H9 (cell line): ENCODE results near the gene IL31RA. TPM values are rescaled to one million over a fixed set of nuclear protein-coding genes. Genes with fewer than 3 reads are reported as not detected.

Experiments used
- DNase-seq: peaks from one replicate; pipeline ENCODE4 v3.0.0-alpha.2; 2017
- H2AFZ ChIP-seq: one replicate; pipeline ENCODE4 v1.6.1; 2013; ENCODE audit warnings: mild to moderate bottlenecking, low read length, control low read depth, moderate library complexity
- H2AK5ac ChIP-seq: 2 replicates; pipeline ENCODE4 v1.6.1; 2013; ENCODE audit warnings: low read length, control low read depth, mixed read lengths; ENCODE audit not compliant: insufficient read length
- H2BK120ac ChIP-seq: one replicate; pipeline ENCODE4 v1.6.1; 2013; ENCODE audit warnings: low read depth, mild to moderate bottlenecking, low read length, control low read depth, inconsistent platforms; ENCODE audit not compliant: poor library complexity, severe bottlenecking
- H2BK12ac ChIP-seq: 2 replicates; pipeline ENCODE4 v1.6.1; 2013; ENCODE audit warnings: low read length, control low read depth, mixed read lengths, low read depth; ENCODE audit not compliant: insufficient read length
- H2BK15ac ChIP-seq: 2 replicates; pipeline ENCODE4 v1.6.1; 2013; ENCODE audit warnings: low read depth, low read length, control low read depth
- H2BK20ac ChIP-seq: one replicate; pipeline ENCODE4 v1.6.1; 2013; ENCODE audit warnings: low read depth, mild to moderate bottlenecking, low read length, control low read depth, inconsistent platforms; ENCODE audit not compliant: poor library complexity, severe bottlenecking
- H2BK5ac ChIP-seq: 2 replicates; pipeline ENCODE4 v1.6.1; 2013; ENCODE audit warnings: low read length, control low read depth, mixed read lengths; ENCODE audit not compliant: insufficient read length
- H3K14ac ChIP-seq: 2 replicates; pipeline ENCODE4 v1.6.1; 2013; ENCODE audit warnings: low read length, control low read depth; ENCODE audit not compliant: insufficient read depth
- H3K18ac ChIP-seq: 2 replicates; pipeline ENCODE4 v1.6.1; 2013; ENCODE audit warnings: low read depth, mild to moderate bottlenecking, mixed read lengths, low read length, control low read depth; ENCODE audit not compliant: insufficient read length
- H3K23ac ChIP-seq: 2 replicates; pipeline ENCODE4 v1.6.1; 2013; ENCODE audit warnings: low read length, control low read depth, mixed read lengths, low read depth; ENCODE audit not compliant: insufficient read length
- H3K23me2 ChIP-seq: 2 replicates; pipeline ENCODE4 v1.6.1; 2013; ENCODE audit warnings: low read depth, mild to moderate bottlenecking, mixed read lengths, low read length, control low read depth; ENCODE audit not compliant: insufficient read length, poor library complexity, severe bottlenecking
- H3K27ac ChIP-seq: 2 replicates; pipeline ENCODE4 v1.5.1; 2013; ENCODE audit warnings: low read length, control low read depth, mixed read lengths, low read depth; ENCODE audit not compliant: insufficient read length
- H3K27me3 ChIP-seq: 2 replicates; pipeline ENCODE4 v1.6.1; 2013; ENCODE audit warnings: low read length, control low read depth, inconsistent platforms; ENCODE audit not compliant: insufficient read depth
- H3K4ac ChIP-seq: 2 replicates; pipeline ENCODE4 v1.6.1; 2013; ENCODE audit warnings: low read depth, mild to moderate bottlenecking, control low read depth, inconsistent platforms, low read length, moderate library complexity
- H3K4me1 ChIP-seq: 2 replicates; pipeline ENCODE4 v1.6.1; 2013; ENCODE audit warnings: low read length, control low read depth, inconsistent platforms; ENCODE audit not compliant: insufficient read depth
- H3K4me2 ChIP-seq: 2 replicates; pipeline ENCODE4 v1.6.1; 2013; ENCODE audit warnings: low read length, control low read depth, mixed read lengths; ENCODE audit not compliant: insufficient read length, insufficient read depth
- H3K56ac ChIP-seq: 2 replicates; pipeline ENCODE4 v1.6.1; 2013; ENCODE audit warnings: low read depth, mild to moderate bottlenecking, mixed read lengths, low read length, control low read depth; ENCODE audit not compliant: insufficient read length
- H3K79me1 ChIP-seq: 2 replicates; pipeline ENCODE4 v1.6.1; 2013; ENCODE audit warnings: low read depth, mild to moderate bottlenecking, moderate library complexity, low read length, control low read depth, inconsistent platforms; ENCODE audit not compliant: insufficient read depth, poor library complexity, severe bottlenecking
- H3K79me2 ChIP-seq: 2 replicates; pipeline ENCODE4 v1.6.1; 2013; ENCODE audit warnings: low read length, control low read depth, inconsistent platforms; ENCODE audit not compliant: insufficient read depth
- H3K9ac ChIP-seq: 2 replicates; pipeline ENCODE4 v1.6.1; 2013; ENCODE audit warnings: low read length, control low read depth, mixed read lengths; ENCODE audit not compliant: insufficient read length; ENCODE audit errors: extremely low read depth
- H3K9me3 ChIP-seq: one replicate; pipeline ENCODE4 v1.6.1; 2013; ENCODE audit warnings: low read depth, low read length, inconsistent platforms; ENCODE audit not compliant: control insufficient read depth
- H3T11ph ChIP-seq: one replicate; pipeline ENCODE4 v1.6.1; 2013; ENCODE audit warnings: mild to moderate bottlenecking, low read length, control low read depth, inconsistent platforms
- H4K20me1 ChIP-seq: one replicate; pipeline ENCODE4 v1.6.1; 2013; ENCODE audit not compliant: control insufficient read depth, insufficient read length, insufficient read depth
- H4K5ac ChIP-seq: 2 replicates; pipeline ENCODE4 v1.6.1; 2013; ENCODE audit warnings: low read depth, mild to moderate bottlenecking, mixed read lengths, low read length, control low read depth; ENCODE audit not compliant: insufficient read length
- H4K8ac ChIP-seq: replicated peaks from 2 replicates; pipeline ENCODE4 v1.6.1; 2013; ENCODE audit warnings: low read length, control low read depth, mixed read lengths, low read depth; ENCODE audit not compliant: insufficient read length
- H4K91ac ChIP-seq: 2 replicates; pipeline ENCODE4 v1.6.1; 2013; ENCODE audit warnings: low read depth, mild to moderate bottlenecking, moderate library complexity, mixed read lengths, low read length, control low read depth; ENCODE audit not compliant: insufficient read length
- H3K27ac Mint-ChIP-seq, 3 experiments: 2 replicates in 2 of 3; 3 replicates in 1 of 3; pipeline ENCODE4 v1.8.0; 2020 to 2021; ENCODE audit warnings: mixed read lengths in 3 of 3, mild to moderate bottlenecking in 1 of 3, moderate library complexity in 1 of 3
- H3K27me3 Mint-ChIP-seq: 2 replicates; pipeline ENCODE4 v1.8.0; 2021; ENCODE audit warnings: low read depth, mild to moderate bottlenecking, moderate library complexity, mixed read lengths
- H3K36me3 Mint-ChIP-seq, 3 experiments: 2 replicates in 2 of 3; 3 replicates in 1 of 3; pipeline ENCODE4 v1.8.0; 2020 to 2021; ENCODE audit warnings: low read depth in 3 of 3, mixed read lengths in 3 of 3; ENCODE audit not compliant: insufficient read depth in 1 of 3
- H3K4me1 Mint-ChIP-seq, 2 experiments: 2 replicates each; pipeline ENCODE4 v1.8.0; 2020; ENCODE audit warnings: mixed read lengths in 2 of 2
- H3K4me3 Mint-ChIP-seq, 2 experiments: 2 replicates in 1 of 2; 3 replicates in 1 of 2; pipeline ENCODE4 v1.8.0; 2020 to 2021; ENCODE audit warnings: mild to moderate bottlenecking in 2 of 2, mixed read lengths in 2 of 2, moderate library complexity in 1 of 2
- H3K9me3 Mint-ChIP-seq, 2 experiments: 2 replicates in 1 of 2; 3 replicates in 1 of 2; pipeline ENCODE4 v1.8.0; 2020; ENCODE audit warnings: mild to moderate bottlenecking in 2 of 2, mixed read lengths in 2 of 2, moderate library complexity in 1 of 2
- CTCF ChIP-seq: fragments of 200-600 bp; sonication (generic); conservative IDR thresholded peaks from 3 replicates; pipeline ENCODE4 v1.8.0; 2021; ENCODE audit warnings: antibody characterized with exemption, mild to moderate bottlenecking
- WGBS: extraction: QIAGEN DNeasy Blood & Tissue Kit; methylation state at CpG from one replicate; pipeline ENCODE4 v1.1.7; 2013; ENCODE audit warnings: missing lambda C conversion rate, low lambda C conversion rate, mixed read lengths; ENCODE audit not compliant: insufficient read length; ENCODE audit errors: extremely low coverage; 5-methylcytosine and 5-hydroxymethylcytosine counted together
- total RNA-seq: library from RNA; stranded (reverse); gene quantifications from 2 replicates; pipeline ENCODE4 v1.2.1, GENCODE V29; 2021

The IL31RA gene
- total RNA-seq, 1 experiment from 2014 or later, result 0.11 TPM

DNA sequence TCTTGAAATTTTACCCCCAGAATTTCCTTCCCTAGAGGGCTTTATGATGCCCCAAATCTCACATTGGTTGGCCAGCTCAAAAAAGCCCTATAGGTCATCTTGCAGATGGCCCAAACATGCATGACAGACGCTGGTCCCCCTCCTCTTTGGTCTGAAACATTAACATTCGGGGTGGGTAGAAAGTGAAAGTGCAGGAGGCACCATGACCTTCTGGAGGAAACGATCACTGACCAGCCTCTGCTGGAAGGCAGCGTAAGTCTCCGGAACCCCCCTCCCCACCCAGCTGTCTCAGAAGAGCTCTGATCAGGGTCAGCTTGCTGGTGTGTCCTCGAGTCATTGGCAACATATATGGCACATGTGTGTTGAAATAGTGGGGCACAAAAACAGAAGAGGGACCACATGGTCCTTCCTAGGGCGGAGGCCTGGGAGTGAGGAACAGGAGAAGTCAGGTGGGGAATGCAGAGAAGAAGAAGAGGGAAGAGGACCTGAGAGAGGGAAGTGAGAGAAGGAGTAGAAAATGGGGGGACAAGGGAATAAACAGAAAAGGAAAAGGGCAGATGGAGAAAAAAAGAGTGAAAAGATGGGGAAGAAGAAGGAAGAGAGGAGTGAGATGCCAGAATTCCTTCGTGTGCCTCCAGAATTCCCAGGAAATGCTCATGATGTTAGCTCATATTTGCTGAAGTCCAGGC, 46.2 kb downstream of the IL31RA start:
- Histone ChIP-seq H3K79me2 (no peaks in the 10 kb centered on the region), H3K27ac (no peak overlapping the region), H3K4ac (no peak overlapping the region), H2AK5ac (no peak overlapping the region), H3K18ac (no peak overlapping the region), H2AFZ (no peak overlapping the region), H3K27me3 (no peaks in the 10 kb centered on the region), H3K9me3 (no peaks in the 10 kb centered on the region), H4K5ac (no peak overlapping the region), H3K79me1 (no peaks in the 10 kb centered on the region), H2BK120ac (no peak overlapping the region), H3K23me2 (no peaks in the 10 kb centered on the region), H3K14ac (no peak overlapping the region), H2BK5ac (no peak overlapping the region), H4K8ac (no peak overlapping the region), H4K91ac (no peak overlapping the region), H3K4me1 (no peaks in the 10 kb centered on the region), H2BK20ac (no peak overlapping the region), H2BK12ac (no peak overlapping the region), H4K20me1 (no peaks in the 10 kb centered on the region), H3T11ph (no peak overlapping the region), H2BK15ac (no peak overlapping the region), H3K23ac (no peak overlapping the region), H3K4me2 (no peak overlapping the region), H3K9ac (no peak overlapping the region), H3K56ac (no peak overlapping the region)
- no peak for DNase-seq
- Mint-ChIP-seq H3K9me3 (0 out of 5 replicates have a peak, but pooled peaks cover 0 to 2% of the 10 kb centered on the region in 2 experiments), H3K27me3 (peaks cover 2% of the 10 kb centered on the region), H3K4me1 (no peaks in the 10 kb centered on the region; a peak in 1 of 4 replicates), H3K36me3 (no peaks in the 10 kb centered on the region), H3K4me3 (no peak overlapping the region), H3K27ac (peak overlapping the region in 1 of 3 experiments; percentile 76; a peak in 1 of 7 replicates)
- no CpG with 5 or more reads among the region's 8 CpGs for WGBS
- no peak for TF ChIP-seq CTCF
